GM23338 (cell line): Measurements from ENCODE around the gene RAB40C. TPM values are rescaled to one million over a fixed set of nuclear protein-coding genes. Genes with fewer than 3 reads are reported as not detected.

Experiments used
- ATAC-seq: fragments of 200-7000 bp; cut with Tn5 transposase; 3 replicates; pipeline ENCODE4 v1.9.1; 2020
- DNase-seq: peaks from one replicate; pipeline ENCODE4 v3.0.0-alpha.2; 2015; ENCODE audit warnings: low spot score
- H2AFZ ChIP-seq: fragments of 200-600 bp; sonication (generic); 2 replicates; pipeline ENCODE4 v1.8.0; 2016; ENCODE audit warnings: antibody characterized with exemption, mild to moderate bottlenecking, moderate library complexity
- H3F3A ChIP-seq: fragments of 200-600 bp; sonication (generic); replicated peaks from 2 replicates; pipeline ENCODE4 v1.8.0; 2017; ENCODE audit warnings: antibody characterized with exemption, mixed run types, low read depth
- H3K27ac ChIP-seq: fragments of 200-600 bp; sonication (generic); 2 replicates; pipeline ENCODE4 v1.6.1; 2016; ENCODE audit warnings: low read depth
- H3K27me3 ChIP-seq: fragments of 200-600 bp; sonication (generic); 2 replicates; pipeline ENCODE4 v1.8.0; 2016; ENCODE audit warnings: mild to moderate bottlenecking, mixed run types, moderate library complexity; ENCODE audit not compliant: insufficient read depth
- H3K36me3 ChIP-seq: fragments of 200-600 bp; sonication (generic); 2 replicates; pipeline ENCODE4 v1.8.0; 2016; ENCODE audit warnings: mild to moderate bottlenecking; ENCODE audit not compliant: insufficient read depth
- H3K4me1 ChIP-seq: fragments of 200-600 bp; sonication (generic); 2 replicates; pipeline ENCODE4 v1.8.0; 2016; ENCODE audit warnings: mild to moderate bottlenecking, moderate library complexity; ENCODE audit not compliant: insufficient read depth
- H3K4me2 ChIP-seq: fragments of 200-600 bp; sonication (generic); 2 replicates; pipeline ENCODE4 v1.7.1; 2017; ENCODE audit warnings: mixed run types
- H3K4me3 ChIP-seq: fragments of 200-600 bp; sonication (generic); 2 replicates; pipeline ENCODE4 v1.6.1; 2016; ENCODE audit warnings: mixed run types
- H3K79me2 ChIP-seq: fragments of 200-600 bp; sonication (generic); replicated peaks from 2 replicates; pipeline ENCODE4 v1.8.0; 2017; ENCODE audit warnings: mild to moderate bottlenecking; ENCODE audit not compliant: insufficient read depth
- H3K9me2 ChIP-seq: fragments of 200-600 bp; sonication (generic); 2 replicates; pipeline ENCODE4 v1.8.0; 2017; ENCODE audit not compliant: insufficient read depth
- H4K20me1 ChIP-seq: fragments of 200-600 bp; sonication (generic); replicated peaks from 2 replicates; pipeline ENCODE4 v1.8.0; 2017; ENCODE audit warnings: mild to moderate bottlenecking; ENCODE audit not compliant: insufficient read depth
- H3K27ac Mint-ChIP-seq: 2 replicates; pipeline ENCODE4 v1.8.0; 2020; ENCODE audit warnings: inconsistent platforms, mild to moderate bottlenecking, moderate library complexity, mixed read lengths
- H3K27me3 Mint-ChIP-seq: 3 replicates; pipeline ENCODE4 v1.8.0; 2022; ENCODE audit warnings: low read depth, mild to moderate bottlenecking, moderate library complexity, mixed read lengths, inconsistent platforms; ENCODE audit not compliant: insufficient read depth, poor library complexity
- H3K36me3 Mint-ChIP-seq: 3 replicates; pipeline ENCODE4 v1.8.0; 2021; ENCODE audit warnings: low read depth, mild to moderate bottlenecking, inconsistent platforms, moderate library complexity, mixed read lengths
- H3K4me1 Mint-ChIP-seq: 3 replicates; pipeline ENCODE4 v1.8.0; 2020; ENCODE audit warnings: mild to moderate bottlenecking, inconsistent platforms, mixed read lengths
- H3K4me3 Mint-ChIP-seq: 3 replicates; pipeline ENCODE4 v1.8.0; 2021; ENCODE audit warnings: moderate library complexity, mild to moderate bottlenecking, inconsistent platforms, mixed read lengths
- H3K9me3 Mint-ChIP-seq: 3 replicates; pipeline ENCODE4 v1.8.0; 2020; ENCODE audit warnings: moderate library complexity, mild to moderate bottlenecking, inconsistent platforms, mixed read lengths
- CREB1 ChIP-seq: fragments of 250-450 bp; sonication (Bioruptor Pico); IDR thresholded peaks from 2 replicates; pipeline ENCODE4 v1.5.0; 2020; ENCODE audit warnings: low read depth, mild to moderate bottlenecking, moderate library complexity
- EZH2 ChIP-seq: fragments of 200-600 bp; sonication (generic); IDR thresholded peaks from one replicate; pipeline ENCODE4 v1.8.0; 2017; ENCODE audit warnings: antibody characterized with exemption, mild to moderate bottlenecking, low read depth; ENCODE audit not compliant: unreplicated experiment
- EZH2phosphoT487 ChIP-seq: fragments of 200-600 bp; sonication (generic); IDR thresholded peaks from one replicate; pipeline ENCODE4 v1.8.1; 2018; ENCODE audit warnings: antibody characterized with exemption; ENCODE audit not compliant: unreplicated experiment
- JUNB ChIP-seq: IDR thresholded peaks from one replicate; pipeline ENCODE4 v1.6.1; 2016; ENCODE audit warnings: antibody characterized with exemption; ENCODE audit not compliant: unreplicated experiment
- NANOG ChIP-seq: IDR thresholded peaks from 2 replicates; pipeline ENCODE4 v1.6.1; 2016; ENCODE audit warnings: antibody characterized with exemption, borderline replicate concordance
- POLR2AphosphoS5 ChIP-seq: IDR thresholded peaks from 2 replicates; pipeline ENCODE4 v1.6.1; 2016; ENCODE audit warnings: antibody characterized with exemption, low read depth
- STAT1 ChIP-seq: IDR thresholded peaks from one replicate; pipeline ENCODE4 v1.6.1; 2016; ENCODE audit warnings: antibody characterized with exemption; ENCODE audit not compliant: unreplicated experiment
- ZNF114 ChIP-seq: fragments of 250-450 bp; sonication (Bioruptor Pico); IDR thresholded peaks from 2 replicates; pipeline ENCODE4 v1.5.0; 2020; ENCODE audit warnings: mild to moderate bottlenecking, moderate library complexity
- ZNF331 ChIP-seq: fragments of 250-450 bp; sonication (Bioruptor Pico); IDR thresholded peaks from 2 replicates; pipeline ENCODE4 v1.5.0; 2020; ENCODE audit warnings: low read depth, mild to moderate bottlenecking, moderate library complexity
- polyA plus RNA-seq: library from polyadenylated mRNA; unstranded; fragments of >200 nt; fragmentation: Nextera tagmentation; extraction: Ambion mirVana; gene quantifications from 2 replicates; pipeline ENCODE4 v1.2.1, GENCODE V29; 2016
- total RNA-seq: library from RNA; depleted of rRNA; stranded (reverse); fragments of >200 nt; shearing (Covaris generic); gene quantifications from 2 replicates; pipeline ENCODE4 v1.2.3, GENCODE V29; 2014
- TF ChIP-seq, protein P1 (sequence below), 2 experiments: fragments of 200-600 bp in 1 of 2; sonication (generic) in 1 of 2; conservative IDR thresholded peaks; 2 replicates each; pipeline versions ENCODE4 v1.5.1 to v1.6.1; 2016 to 2017; ENCODE audit warnings: antibody characterized with exemption in 2 of 2, low read depth in 2 of 2, mild to moderate bottlenecking in 2 of 2, moderate library complexity in 1 of 2
- TF ChIP-seq, protein P2 (sequence below): fragments of 250-450 bp; sonication (Bioruptor Pico); IDR thresholded peaks from 2 replicates; pipeline ENCODE4 v1.5.0; 2020; ENCODE audit warnings: mild to moderate bottlenecking, moderate library complexity
- TF ChIP-seq, protein P3 (sequence below): IDR thresholded peaks from one replicate; pipeline ENCODE4 v1.6.1; 2018; ENCODE audit warnings: antibody characterized with exemption; ENCODE audit not compliant: unreplicated experiment
- TF ChIP-seq, protein P4 (sequence below): IDR thresholded peaks from 2 replicates; pipeline ENCODE4 v1.6.1; 2016; ENCODE audit warnings: antibody characterized with exemption

RAB40C gene
- total and polyA plus RNA-seq, 2 experiments from 2014 or later = 11.2 to 24.6 TPM

DNA sequence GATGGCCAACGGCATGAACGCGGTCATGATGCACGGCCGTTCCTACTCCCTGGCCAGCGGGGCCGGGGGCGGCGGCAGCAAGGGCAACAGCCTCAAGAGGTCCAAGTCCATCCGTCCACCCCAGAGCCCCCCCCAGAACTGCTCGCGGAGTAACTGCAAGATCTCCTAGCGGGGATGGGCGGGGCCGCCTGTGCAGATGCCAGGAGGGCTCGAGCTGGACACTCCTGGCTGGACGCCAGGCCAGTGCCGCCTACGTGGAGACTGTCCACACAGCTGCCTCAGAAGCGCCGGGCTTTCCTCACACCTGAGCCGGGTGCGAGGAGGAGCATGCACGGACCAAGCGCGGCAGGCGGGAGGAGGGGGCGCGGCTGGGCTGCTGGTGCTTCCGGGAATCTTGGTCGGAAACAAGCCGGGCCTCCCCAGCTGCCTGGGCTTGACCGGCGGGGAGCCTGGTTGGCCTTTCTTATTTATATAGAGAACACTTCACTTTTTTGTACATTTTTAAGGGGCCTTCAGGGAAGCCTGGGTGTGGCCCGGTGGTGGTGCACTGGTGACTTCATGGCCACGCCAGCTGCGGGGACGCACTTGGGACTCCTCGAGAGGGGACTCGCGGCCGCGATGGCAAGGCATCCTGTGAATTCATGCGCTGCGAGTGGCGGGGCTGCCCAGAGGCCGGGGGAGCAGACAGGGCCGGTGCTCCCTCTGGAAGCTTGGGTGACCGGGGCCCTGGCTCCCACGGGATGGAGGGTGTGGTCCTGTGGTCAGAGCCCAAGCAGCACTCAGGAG is 37.8 kb downstream of the RAB40C start:
- Histone ChIP-seq H3K4me2 (no peak overlapping the region), H3K4me3 (no peak overlapping the region), H3K36me3 (no peaks in the 10 kb centered on the region), H3K79me2 (no peaks in the 10 kb centered on the region; the same call in 1 of the 2 replicates), H4K20me1 (peaks cover 7% of the 10 kb centered on the region; the same call in 1 of the 2 replicates), H3K27me3 (no peaks in the 10 kb centered on the region), H3K27ac (no peak overlapping the region), H2AFZ (no peak overlapping the region), H3K4me1 (peaks cover 21% of the 10 kb centered on the region), H3F3A (peaks cover 14% of the 10 kb centered on the region), H3K9me2 (no peaks in the 10 kb centered on the region)
- TF ChIP-seq, protein P1, sequence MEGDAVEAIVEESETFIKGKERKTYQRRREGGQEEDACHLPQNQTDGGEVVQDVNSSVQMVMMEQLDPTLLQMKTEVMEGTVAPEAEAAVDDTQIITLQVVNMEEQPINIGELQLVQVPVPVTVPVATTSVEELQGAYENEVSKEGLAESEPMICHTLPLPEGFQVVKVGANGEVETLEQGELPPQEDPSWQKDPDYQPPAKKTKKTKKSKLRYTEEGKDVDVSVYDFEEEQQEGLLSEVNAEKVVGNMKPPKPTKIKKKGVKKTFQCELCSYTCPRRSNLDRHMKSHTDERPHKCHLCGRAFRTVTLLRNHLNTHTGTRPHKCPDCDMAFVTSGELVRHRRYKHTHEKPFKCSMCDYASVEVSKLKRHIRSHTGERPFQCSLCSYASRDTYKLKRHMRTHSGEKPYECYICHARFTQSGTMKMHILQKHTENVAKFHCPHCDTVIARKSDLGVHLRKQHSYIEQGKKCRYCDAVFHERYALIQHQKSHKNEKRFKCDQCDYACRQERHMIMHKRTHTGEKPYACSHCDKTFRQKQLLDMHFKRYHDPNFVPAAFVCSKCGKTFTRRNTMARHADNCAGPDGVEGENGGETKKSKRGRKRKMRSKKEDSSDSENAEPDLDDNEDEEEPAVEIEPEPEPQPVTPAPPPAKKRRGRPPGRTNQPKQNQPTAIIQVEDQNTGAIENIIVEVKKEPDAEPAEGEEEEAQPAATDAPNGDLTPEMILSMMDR (conservative IDR thresholded peaks at IDR 0.05; ENCODE audit: low read depth in 2 of 2) = no peak
- TF ChIP-seq JUNB (no peak), NANOG (no peak), EZH2phosphoT487 (no peak), CREB1 (CRISPR knock-in tag) (no peak), ZNF331 (CRISPR knock-in tag) (no peak), POLR2AphosphoS5 (no peak), EZH2 (no peak), ZNF114 (CRISPR knock-in tag) (no peak), STAT1 (no peak)
- TF ChIP-seq, protein P2, sequence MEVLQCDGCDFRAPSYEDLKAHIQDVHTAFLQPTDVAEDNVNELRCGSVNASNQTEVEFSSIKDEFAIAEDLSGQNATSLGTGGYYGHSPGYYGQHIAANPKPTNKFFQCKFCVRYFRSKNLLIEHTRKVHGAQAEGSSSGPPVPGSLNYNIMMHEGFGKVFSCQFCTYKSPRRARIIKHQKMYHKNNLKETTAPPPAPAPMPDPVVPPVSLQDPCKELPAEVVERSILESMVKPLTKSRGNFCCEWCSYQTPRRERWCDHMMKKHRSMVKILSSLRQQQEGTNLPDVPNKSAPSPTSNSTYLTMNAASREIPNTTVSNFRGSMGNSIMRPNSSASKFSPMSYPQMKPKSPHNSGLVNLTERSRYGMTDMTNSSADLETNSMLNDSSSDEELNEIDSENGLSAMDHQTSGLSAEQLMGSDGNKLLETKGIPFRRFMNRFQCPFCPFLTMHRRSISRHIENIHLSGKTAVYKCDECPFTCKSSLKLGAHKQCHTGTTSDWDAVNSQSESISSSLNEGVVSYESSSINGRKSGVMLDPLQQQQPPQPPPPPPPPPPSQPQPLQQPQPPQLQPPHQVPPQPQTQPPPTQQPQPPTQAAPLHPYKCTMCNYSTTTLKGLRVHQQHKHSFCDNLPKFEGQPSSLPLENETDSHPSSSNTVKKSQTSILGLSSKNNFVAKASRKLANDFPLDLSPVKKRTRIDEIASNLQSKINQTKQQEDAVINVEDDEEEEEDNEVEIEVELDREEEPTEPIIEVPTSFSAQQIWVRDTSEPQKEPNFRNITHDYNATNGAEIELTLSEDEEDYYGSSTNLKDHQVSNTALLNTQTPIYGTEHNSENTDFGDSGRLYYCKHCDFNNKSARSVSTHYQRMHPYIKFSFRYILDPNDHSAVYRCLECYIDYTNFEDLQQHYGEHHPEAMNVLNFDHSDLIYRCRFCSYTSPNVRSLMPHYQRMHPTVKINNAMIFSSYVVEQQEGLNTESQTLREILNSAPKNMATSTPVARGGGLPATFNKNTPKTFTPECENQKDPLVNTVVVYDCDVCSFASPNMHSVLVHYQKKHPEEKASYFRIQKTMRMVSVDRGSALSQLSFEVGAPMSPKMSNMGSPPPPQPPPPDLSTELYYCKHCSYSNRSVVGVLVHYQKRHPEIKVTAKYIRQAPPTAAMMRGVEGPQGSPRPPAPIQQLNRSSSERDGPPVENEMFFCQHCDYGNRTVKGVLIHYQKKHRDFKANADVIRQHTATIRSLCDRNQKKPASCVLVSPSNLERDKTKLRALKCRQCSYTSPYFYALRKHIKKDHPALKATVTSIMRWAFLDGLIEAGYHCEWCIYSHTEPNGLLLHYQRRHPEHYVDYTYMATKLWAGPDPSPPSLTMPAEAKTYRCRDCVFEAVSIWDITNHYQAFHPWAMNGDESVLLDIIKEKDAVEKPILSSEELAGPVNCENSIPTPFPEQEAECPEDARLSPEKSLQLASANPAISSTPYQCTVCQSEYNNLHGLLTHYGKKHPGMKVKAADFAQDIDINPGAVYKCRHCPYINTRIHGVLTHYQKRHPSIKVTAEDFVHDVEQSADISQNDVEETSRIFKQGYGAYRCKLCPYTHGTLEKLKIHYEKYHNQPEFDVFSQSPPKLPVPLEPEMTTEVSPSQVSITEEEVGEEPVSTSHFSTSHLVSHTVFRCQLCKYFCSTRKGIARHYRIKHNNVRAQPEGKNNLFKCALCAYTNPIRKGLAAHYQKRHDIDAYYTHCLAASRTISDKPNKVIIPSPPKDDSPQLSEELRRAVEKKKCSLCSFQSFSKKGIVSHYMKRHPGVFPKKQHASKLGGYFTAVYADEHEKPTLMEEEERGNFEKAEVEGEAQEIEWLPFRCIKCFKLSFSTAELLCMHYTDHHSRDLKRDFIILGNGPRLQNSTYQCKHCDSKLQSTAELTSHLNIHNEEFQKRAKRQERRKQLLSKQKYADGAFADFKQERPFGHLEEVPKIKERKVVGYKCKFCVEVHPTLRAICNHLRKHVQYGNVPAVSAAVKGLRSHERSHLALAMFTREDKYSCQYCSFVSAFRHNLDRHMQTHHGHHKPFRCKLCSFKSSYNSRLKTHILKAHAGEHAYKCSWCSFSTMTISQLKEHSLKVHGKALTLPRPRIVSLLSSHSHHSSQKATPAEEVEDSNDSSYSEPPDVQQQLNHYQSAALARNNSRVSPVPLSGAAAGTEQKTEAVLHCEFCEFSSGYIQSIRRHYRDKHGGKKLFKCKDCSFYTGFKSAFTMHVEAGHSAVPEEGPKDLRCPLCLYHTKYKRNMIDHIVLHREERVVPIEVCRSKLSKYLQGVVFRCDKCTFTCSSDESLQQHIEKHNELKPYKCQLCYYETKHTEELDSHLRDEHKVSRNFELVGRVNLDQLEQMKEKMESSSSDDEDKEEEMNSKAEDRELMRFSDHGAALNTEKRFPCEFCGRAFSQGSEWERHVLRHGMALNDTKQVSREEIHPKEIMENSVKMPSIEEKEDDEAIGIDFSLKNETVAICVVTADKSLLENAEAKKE (CRISPR knock-in tag) = no peak
- TF ChIP-seq, protein P3, sequence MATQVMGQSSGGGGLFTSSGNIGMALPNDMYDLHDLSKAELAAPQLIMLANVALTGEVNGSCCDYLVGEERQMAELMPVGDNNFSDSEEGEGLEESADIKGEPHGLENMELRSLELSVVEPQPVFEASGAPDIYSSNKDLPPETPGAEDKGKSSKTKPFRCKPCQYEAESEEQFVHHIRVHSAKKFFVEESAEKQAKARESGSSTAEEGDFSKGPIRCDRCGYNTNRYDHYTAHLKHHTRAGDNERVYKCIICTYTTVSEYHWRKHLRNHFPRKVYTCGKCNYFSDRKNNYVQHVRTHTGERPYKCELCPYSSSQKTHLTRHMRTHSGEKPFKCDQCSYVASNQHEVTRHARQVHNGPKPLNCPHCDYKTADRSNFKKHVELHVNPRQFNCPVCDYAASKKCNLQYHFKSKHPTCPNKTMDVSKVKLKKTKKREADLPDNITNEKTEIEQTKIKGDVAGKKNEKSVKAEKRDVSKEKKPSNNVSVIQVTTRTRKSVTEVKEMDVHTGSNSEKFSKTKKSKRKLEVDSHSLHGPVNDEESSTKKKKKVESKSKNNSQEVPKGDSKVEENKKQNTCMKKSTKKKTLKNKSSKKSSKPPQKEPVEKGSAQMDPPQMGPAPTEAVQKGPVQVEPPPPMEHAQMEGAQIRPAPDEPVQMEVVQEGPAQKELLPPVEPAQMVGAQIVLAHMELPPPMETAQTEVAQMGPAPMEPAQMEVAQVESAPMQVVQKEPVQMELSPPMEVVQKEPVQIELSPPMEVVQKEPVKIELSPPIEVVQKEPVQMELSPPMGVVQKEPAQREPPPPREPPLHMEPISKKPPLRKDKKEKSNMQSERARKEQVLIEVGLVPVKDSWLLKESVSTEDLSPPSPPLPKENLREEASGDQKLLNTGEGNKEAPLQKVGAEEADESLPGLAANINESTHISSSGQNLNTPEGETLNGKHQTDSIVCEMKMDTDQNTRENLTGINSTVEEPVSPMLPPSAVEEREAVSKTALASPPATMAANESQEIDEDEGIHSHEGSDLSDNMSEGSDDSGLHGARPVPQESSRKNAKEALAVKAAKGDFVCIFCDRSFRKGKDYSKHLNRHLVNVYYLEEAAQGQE = no peak
- TF ChIP-seq, protein P4, sequence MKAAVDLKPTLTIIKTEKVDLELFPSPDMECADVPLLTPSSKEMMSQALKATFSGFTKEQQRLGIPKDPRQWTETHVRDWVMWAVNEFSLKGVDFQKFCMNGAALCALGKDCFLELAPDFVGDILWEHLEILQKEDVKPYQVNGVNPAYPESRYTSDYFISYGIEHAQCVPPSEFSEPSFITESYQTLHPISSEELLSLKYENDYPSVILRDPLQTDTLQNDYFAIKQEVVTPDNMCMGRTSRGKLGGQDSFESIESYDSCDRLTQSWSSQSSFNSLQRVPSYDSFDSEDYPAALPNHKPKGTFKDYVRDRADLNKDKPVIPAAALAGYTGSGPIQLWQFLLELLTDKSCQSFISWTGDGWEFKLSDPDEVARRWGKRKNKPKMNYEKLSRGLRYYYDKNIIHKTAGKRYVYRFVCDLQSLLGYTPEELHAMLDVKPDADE = no peak
- H3K27ac Mint-ChIP-seq = no peak overlapping the region
- H3K27me3 Mint-ChIP-seq = peaks cover 16% of the 10 kb centered on the region
- DNase-seq (no peak), ATAC-seq (no peak)
- no peaks in the 10 kb centered on the region for H3K9me3 Mint-ChIP-seq
- no peaks in the 10 kb centered on the region; the same call in 2 of the 3 replicates for H3K36me3 Mint-ChIP-seq
- H3K4me1 Mint-ChIP-seq = peaks cover 28% of the 10 kb centered on the region
- no peak overlapping the region for H3K4me3 Mint-ChIP-seq
